Endometrial microvascular endothelial cells (primary cell): ENCODE measurements around the gene ALG3. TPM values are rescaled to one million over a fixed set of nuclear protein-coding genes. Genes with fewer than 3 reads are reported as not detected.

Experiments
- in situ Hi-C: cut with HindIII; loops from 2 replicates; pipeline ENCODE4 v1.10.0; 2017; ENCODE audit warnings: low sequenced_read_pairs, low pct_unique_long_range_greater_than_20kb; ENCODE audit errors: inconsistent ontology term
- total RNA-seq: library from RNA; depleted of rRNA; stranded (reverse); fragments of >200 nt; gene quantifications from one replicate; pipeline ENCODE4 v1.2.3, GENCODE V29; 2015; ENCODE audit errors: inconsistent ontology term

Gene ALG3
- total RNA-seq, 1 donor from 2014 or later, result 68.4 TPM

DNA sequence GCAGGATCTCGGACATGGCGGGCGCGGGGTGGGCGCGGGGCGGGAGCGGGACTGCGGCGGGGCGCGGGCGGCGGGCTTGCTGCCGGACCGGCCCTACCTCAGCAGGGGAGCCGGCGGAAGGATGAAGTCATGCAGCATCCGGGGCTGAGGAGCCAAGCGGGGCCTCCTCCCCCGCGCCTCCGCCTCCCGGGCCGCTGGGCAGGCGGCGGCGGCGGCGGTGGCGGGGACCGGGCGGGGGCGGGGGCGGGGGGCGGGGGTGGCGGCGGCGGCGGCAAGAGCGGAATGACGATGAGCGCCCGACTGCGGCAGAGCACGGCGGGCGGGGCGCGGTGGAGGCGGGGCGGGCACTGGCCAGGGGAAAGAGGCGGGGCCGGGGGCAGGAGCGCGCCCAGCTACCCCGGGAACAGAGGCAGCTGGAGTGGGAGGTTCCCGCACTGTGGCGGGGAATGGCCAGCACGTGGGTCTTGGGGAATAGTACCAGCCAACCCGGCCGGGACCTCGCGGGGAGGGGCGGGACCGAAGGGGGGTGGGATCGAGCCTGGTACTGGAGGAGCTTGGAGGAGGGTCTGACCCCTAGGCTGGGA lies 12.6 kb upstream of the ALG3 start, which contains the start of gene CAMK2N2:
TSS of gene CAMK2N2 (minus strand) at position 284 of the 584 bp plus-strand sequence. CDS start at position 16, 268 bp downstream.
- in situ Hi-C loops, result no loop called here

DNA sequence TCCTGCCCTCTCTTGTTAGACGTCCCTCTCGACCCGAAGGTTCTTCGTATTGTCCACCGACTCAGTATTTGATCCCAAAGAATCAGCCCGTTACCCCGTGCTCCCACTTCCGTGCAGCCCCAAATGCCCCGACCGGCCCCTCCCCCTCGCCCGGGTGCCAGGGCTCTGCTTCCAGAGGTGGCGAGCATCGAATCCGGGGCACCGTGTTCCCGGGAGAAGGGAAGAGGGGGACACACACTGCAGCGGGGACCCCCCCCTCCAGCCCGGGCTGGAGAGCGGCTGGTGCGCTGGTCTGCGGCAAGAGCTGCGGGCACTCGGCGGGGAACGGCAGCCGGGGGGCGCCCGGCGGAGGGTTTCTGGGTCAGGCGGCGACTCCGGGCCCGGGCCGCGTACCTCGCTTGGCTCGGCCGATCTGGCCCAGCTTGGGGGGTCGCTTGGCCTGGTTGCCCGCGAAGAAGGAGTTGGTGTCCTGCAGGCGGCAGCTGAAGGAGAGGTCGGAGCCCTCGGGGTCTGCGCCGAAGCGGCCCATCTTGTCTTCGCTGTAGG lies 12.0 kb upstream of the ALG3 start:
- in situ Hi-C loops, result no loop called here

DNA sequence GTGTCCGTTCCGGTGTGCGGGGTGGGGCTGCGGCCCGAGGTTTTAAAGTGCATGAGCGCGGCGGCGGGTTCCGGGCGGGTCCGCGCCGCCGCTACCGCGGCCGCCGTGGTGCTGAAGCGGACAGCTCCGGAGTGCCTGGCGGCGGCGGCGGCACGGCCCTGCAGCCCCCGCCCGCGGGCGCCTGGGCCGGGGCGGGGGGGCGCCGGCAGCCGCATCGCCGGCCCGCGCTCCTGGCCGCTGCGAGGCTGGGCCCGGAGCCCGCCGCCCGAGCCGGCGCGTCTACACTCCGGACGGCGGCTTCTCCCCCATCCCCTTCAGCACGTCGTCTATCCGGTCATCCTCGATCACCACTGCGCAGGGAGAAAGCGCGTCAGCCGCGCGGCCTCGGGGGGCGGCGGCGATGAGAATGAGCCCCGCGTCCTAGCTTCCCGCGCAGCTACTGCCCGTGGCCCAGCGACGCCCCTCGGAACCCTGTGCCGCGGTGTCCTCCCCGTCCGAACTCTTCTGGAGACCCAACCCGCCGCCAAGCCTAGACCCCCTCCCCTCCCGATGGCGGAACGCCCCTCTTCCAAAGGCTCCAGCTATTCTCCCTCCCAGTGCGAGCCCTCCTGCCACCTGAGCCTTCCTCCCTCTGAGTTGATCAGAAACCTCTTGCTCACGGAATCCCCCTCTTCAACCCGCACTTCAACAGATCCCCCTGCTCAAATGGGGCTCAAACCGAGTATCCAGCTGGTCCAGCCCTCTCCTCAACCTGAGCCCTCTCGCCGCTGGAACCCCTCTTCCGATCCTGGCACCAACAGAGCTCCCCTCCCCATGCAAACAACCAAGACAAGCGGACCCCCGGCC lies 11.3 kb upstream of the ALG3 start:
- in situ Hi-C loops, result no loop called here

DNA sequence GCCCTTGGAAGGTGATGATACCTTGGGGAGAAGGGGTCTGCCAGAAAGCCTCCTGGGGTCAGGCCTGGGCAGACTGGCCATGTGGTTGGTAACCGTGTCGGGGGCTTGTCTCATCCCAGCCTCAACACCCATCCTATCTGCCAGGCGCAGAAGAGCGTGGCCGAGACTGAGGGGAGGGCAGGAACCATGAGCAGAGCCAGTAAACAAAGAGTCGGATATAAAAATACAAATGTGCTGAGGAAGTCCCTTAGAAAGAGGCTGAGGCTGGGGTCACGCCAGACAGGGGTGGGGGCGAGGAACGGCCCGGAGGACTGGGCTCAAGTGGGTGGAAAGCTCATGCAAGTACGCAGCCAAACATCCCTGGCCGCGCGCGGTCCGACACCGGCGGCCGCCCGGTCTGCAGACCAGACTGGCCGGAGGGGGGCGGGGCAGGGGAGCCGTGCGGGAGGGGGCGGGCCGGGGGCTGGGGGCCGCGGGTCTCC lies 10.7 kb upstream of the ALG3 start:
- in situ Hi-C loops, result no loop called here

DNA sequence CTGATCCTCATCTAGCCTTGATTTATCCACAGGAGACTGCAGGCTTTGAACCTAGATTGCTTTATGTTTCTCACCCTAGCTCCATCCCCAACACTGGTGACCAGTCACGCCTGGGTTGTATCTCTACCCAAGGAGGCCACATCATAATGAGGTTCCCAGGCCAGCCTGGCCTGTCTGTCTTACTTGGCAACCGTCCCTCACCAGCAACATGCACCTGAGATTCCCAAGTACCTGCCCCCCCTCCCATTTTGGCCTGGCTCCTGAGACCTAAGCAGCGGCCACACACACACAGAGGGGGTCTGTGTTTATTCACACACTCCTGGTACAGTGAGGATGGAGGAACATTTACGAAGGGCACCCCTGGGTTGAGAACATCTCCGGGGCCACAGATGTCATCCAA lies 10.2 kb upstream of the ALG3 start:
- in situ Hi-C loops, result no loop called here

DNA sequence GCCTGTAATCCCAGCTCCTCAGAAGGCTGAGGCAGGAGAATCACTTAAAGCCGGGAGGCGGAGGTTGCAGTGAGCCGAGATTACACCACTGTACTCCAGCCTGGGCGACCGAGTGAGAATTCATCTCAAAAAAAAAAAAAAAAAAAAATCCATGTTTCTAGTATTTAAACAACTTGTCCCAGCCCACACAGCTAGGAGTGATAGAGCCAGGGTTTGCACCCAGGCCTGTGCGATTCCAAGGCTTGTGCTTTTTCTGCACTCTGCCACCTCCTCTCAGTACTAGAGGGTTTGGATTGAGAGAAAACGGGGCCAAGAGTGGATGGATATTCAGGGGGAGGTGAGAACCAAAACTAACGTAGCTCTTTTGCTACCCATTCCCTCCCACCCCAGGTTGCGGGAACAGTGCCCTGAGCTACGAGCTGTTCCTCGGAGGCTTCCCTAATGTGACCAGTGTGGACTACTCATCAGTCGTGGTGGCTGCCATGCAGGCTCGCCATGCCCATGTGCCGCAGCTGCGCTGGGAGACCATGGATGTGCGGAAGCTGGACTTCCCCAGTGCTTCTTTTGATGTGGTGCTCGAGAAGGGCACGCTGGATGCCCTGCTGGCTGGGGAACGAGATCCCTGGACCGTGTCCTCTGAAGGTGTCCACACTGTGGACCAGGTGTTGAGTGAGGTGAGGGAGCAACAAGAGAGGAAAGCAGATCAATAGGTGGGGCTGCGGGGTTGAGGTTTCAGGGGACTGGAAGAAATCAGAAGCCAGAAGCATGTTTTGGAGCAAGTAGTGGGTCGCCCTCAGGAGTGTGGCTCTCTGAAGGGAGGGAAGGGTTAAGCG lies 8.5 kb upstream of the ALG3 start:
- in situ Hi-C loops, result no loop called here

DNA sequence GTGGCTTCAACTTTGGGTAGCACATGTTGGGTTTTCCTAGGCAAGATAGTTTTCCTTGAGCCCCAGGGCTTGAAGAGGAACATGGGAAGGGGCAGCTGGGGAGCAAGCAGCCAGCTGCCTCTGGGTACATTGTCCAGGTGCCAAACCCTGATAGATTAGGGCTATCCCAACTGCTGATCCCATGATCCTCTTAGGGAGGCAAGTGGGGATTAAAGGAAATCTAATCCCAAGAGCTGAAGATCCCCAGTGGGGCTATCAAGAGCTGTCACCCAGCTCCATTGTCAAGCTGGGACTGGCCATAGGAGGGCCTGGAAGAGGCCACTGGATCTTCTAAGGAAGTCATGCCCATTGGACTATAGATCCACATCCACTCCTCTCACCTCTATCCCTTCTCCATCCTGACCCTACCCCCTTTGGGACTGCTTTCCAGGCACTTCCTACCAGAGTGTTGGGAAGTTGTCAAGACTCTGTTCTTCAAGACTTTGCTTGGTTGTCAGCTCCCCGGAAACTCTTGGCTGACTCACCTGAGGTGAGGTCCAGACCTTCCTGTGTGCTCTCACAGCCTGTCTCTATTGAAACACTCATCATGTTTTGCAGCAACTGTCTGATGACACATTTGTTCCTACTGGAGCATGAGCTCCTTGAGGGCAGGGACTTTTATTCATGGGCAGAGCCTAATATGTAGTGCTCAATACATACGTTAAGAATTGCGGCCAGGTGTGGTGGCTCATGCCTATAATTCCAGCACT lies 6.7 kb upstream of the ALG3 start:
- in situ Hi-C loops, result no loop called here

DNA sequence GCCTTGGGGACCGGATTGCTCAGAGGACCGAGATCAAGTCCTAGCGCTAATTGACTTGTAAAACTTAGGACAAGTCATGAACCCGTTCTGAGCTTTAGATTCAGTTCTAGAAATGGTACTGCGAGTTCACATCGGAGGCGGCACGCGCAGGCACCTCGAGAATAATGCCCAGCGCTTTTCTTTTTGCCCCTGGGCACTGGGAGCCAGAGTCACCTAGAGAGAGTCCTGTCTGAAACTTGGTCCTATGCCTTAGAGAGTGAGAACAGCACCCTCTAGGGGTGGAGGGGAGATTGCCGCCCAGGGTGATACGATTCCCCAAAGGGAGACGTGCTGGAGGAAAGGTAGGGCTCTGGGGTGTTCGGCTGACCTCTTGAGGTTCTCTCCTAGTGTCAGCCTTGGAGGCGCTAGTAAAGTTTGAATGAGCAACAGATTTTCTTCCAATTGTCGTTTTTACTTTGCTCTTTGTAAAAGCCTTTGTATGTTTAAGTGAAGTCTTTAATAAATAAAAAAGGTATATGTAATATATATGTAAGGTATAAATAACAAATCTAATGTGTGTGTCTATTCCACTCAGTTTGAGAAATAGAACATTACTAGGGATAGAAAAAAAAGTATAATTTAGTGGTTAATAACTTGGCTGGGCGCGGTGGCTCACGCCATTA lies 1.5 kb upstream of the ALG3 start:
- in situ Hi-C loops, result no loop called here

DNA sequence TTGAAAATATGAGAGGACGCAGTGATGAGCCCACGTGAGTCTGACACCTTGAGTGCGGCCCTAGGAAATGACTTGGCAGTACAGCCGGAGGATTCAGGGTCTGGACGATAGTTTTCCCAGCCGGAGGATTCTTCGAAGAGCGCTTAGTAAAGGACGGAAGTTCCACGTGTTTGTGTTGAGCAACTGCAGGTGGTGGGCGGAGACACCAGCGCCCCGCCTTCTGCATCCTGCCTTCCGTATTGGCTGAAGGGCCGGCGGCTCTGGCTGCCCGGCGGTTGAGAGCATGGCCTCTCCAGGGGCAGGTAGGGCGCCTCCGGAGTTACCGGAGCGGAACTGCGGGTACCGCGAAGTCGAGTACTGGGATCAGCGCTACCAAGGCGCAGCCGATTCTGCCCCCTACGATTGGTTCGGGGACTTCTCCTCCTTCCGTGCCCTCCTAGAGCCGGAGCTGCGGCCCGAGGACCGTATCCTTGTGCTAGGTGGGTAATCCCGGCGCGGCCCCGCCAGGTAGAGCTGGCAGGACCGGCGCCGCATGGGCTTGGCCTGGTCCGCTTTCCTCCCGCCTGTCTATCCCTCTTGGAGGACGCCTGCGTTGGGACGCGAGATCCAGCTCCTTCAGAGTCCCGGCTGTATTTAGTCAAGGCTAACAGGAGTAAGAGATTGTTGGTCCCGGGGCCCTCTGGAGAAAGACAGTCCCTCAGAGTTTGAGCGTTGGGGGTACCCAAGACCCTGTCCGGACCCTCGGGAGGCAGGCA lies 827 bp upstream of the ALG3 start, which contains the start of gene EEF1AKMT4:
TSS of gene EEF1AKMT4 (plus strand) at position 261 of the 755 bp plus-strand sequence. CDS start at position 284, 23 bp downstream.
- in situ Hi-C loops, result no loop called here

DNA sequence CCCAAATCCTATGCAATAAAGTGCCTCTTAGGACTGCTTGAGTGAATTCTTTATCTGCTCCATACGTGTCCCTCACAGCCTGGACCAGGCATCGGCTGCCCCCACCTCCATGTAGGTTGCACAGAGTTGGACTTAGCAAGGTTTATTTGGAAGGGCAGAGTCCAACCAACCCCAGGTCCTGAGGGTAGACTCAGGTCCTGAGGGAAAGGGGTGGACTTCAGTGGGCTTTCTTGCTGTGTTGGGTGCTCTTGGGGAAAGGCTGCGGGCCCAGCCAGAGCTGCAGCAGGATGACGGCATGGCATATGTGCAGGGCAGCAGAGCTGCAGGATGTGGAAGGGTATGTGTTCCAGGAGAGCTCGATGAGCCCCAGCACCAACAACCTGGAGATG lies 6.5 kb downstream of the ALG3 start:
- in situ Hi-C loops, result no loop called here

DNA sequence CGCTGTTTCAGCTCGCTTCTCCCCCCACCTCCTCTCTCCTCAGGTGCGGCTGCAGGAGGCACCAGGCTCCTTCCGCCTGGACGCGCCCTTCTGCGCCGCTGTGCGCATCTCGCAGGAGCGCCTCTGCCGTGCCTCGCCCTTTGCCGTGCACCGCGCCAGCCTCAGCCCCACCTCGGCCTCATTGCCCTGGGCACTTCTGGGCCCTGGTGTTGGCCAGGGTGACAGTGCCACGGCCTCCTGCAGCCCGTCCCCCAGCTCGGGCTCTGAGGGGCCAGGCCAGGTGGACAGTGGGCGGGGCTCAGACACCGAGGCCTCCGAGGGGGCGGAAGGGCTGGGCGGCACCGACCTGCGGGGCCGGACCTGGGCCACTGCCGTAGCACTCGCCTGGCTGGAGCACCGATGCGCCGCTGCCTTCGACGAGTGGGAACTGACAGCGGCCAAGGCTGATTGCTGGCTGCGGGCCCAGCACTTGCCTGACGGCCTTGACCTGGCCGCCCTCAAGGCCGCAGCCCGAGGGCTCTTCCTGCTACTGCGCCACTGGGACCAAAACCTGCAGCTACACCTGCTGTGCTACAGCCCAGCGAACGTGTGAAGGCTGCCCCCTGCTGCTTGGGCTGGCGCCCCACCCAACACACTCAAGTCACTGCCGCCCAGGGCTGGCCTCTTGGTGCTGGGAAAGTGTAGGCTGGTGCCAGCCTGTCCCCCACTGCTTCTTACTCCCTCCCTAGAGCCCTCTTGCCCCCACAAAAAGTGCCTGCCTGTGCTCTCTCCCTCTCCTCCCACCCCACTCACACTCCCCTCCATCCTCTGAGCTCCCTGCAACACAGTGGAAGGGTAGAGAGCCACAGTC lies 7.1 kb downstream of the ALG3 start:
- in situ Hi-C loops, result no loop called here

DNA sequence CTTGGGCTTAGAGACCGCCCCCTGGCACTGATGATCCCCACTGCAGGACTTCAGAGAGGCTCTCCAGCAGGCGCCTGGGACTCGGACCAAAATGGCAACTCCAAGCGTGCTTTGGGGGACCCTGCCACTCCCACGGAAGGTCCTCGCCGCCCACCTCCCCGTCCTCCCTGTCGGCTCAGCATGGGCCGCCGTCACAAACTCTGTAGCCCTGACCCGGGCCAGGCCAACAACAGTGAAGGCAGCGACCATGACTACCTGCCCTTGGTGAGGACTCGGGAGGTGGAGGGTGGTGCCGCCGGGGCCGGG lies 7.7 kb downstream of the ALG3 start:
- in situ Hi-C loops, result no loop called here

DNA sequence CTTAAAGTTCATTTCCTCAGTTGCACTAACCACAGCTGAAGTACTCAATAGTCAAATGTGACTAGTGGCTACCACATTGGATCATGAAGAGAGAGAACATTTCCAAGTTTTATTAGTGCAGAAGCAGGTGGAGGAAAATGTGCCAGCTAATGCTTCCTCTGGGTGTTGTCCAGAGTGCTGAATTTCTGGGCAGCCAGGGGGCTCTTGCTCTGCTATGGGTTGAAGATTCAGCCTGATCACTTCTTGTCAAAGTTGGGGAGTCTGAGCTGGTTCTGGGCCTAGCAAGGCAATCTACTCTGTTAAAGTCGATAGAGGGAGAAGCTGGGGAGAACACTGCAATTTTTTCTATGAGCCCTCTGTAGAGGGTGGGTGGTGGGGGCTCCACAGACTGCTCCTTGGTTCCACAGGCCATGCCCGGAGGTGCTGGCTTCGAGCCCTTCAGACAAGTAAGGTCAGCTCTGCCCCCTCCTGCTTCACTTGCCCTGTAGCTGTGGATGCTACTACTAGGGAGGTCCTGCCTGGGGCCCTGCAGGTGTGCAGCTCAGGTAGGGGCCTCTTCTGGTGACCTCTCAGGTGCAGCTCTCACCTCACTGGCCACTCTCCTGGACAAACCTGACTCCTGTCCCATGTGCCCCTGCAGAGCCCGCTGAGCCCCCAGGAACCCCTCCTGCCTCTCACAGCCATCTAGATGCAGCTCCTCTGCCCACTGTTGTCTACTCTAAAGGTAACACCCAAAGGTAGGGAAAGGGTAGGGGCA lies 8.2 kb downstream of the ALG3 start:
- in situ Hi-C loops, result no loop called here

DNA sequence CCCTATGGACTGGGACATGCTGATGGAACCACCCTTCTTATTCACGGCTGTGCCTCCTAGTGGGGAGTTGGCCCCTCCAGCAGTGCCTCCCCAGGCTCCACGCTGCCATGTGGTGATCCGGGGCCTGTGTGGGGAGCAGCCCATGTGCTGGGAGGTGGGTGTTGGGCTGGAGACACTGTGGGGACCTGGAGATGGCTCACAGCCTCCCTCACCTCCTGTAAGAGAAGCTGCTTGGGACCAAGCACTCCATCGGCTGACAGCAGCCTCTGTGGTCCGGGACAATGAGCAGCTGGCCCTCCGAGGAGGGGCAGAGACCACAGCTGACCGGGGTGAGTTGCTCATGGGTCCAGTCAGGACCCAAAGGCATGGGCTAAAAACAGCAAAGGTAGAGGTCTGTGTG lies 9.1 kb downstream of the ALG3 start:
- in situ Hi-C loops, result no loop called here

DNA sequence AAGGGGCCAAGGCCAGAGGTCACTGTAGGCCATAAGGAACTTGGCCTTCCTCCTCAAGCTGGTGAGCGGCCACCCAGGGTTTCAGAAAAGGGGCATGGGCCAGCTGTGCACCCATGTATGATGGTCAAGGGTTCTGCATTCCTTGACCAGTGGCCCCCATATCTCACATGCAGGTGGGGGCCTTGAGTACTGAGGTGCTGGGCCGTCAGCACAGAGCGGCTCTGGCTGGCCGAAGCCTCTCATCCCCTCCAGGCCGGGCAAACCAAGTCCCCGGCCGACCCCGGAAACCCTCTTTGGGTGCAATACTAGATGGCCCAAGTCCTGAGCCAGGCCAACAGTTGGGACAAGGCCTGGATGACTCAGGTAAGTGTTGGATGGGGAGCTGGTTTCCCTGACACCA lies 9.5 kb downstream of the ALG3 start:
- in situ Hi-C loops, result no loop called here

DNA sequence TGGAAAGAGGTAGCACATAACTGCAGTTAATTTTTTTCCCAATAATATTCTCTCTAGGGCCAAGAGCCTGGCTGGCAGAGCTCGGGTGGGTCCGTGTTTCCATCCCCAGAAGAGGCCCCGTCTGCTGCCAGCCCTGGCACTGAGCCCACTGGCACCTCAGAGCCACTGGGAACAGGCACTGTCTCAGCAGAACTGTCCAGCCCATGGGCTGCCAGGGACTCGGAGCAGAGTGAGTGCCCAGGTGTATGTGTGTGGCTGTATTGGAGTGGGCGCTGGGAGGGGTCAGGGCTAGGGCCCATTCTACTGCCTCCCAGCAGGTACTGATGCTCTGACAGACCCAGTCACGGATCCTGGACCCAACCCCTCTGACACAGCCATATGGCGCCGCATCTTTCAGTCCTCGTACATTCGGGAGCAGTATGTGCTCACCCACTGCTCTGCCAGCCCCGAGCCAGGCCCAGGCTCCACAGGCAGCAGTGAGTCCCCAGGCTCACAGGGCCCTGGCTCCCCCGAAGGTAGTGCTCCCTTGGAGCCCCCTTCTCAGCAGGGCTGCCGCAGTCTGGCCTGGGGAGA lies 10.4 kb downstream of the ALG3 start:
- in situ Hi-C loops, result no loop called here
